ENCODE measurements around the gene C9orf43. TPM values are rescaled to one million over a fixed set of nuclear protein-coding genes. Genes with fewer than 3 reads are reported as not detected.
"Not testable (repeated sequence)": the region's sequence is repeated elsewhere in the genome, so short reads cannot be mapped to it uniquely, and the experiment has no call there.

Gene C9orf43
- total RNA-seq: 0.62 TPM

GRCh38 chr9:113410207-113410864 is at the start of gene C9orf43, which contains the start of gene POLE3:
Gene C9orf43, plus strand, starts transcription at chr9:113410747. Its CDS starts 2,747 bp downstream, at chr9:113413494.
Gene POLE3, minus strand, starts transcription at chr9:113410675. Its CDS starts 382 bp downstream, at chr9:113410293.
- DNase-seq (ENCODE audit: low spot score): peak; percentile 95

DNA sequence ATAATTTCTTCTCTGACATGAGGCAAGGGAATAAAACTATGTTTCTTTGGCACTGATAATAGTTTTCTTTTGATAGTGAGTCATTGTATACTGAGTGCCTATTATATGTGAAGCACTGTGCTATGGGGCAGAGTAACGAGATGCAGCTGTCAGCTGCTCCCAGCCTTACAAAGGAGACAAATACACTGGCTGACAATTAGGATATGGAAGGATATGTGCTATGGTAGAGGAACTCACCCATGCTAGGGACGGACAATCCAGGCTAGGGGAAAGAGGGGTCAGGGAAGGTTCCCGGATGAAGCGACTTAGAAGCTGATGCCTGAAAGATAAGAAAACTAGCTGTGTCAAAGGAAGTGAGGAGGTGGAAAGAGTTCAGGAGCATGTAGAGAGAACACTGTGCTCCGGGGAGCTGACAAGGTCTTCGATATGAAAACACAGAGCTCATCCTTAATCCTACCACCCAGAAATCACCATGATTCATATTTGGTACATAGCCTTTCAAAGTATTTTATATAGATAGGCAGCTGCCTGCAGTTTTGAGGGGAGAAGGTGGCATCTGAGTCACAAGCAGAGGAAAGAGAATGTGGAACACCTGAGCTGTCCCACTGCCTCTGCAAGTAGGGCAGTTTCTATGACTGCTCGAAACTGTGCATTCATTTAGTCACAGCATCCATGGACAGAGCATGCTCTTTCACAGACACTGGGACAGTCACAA is 49.1 kb upstream of the C9orf43 start:
- no peak for DNase-seq (ENCODE audit: low spot score)

- no peak for DNase-seq (ENCODE audit: low spot score)
These were observed 47.2 kb upstream of the C9orf43 start for GRCh38 chr9:113363336-113363735.

DNA sequence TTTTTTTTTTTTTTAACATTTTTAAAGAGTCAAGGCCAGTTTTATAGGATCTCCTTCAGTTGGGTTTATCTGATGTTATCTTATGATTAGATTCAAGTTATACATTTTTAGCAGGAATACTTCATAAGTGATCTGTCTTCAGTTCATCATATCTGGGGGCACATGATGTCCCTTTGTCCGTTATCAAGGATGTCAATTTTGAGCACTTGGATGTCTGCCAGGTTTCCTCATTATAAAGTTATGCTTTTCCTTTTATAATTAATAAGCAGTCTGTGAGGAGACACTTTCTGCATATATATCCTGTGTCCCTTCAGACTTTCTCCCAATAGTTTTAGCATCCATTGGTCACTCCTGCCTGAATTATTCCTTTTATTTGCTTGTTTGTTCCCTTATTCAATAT is 45.6 kb upstream of the C9orf43 start:
- DNase-seq (ENCODE audit: low spot score): no peak

DNA sequence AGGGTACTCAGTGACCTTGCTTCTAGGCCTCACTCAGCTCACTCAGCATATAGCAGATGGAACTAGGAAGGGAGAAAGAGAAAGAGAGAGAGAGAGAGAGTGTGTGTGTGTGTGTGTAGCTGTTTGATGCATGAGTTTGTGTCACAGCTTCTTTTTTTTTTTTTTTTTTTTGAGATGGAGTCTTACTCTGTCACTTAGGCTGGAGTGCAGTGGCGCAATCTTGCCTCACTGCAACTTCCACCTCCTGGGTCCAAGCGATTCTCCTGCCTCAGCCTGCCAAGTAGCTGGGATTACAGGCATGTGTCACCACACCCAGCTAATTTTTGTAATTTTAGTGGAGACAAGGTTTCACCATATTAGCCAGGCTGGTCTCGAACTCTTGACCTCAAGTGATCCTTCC is 44.9 kb upstream of the C9orf43 start:
- DNase-seq (ENCODE audit: low spot score): not testable (repeated sequence)

GRCh38 chr9:113368348-113368981 is 42.1 kb upstream of the C9orf43 start:
- no peak for DNase-seq (ENCODE audit: low spot score)

DNA sequence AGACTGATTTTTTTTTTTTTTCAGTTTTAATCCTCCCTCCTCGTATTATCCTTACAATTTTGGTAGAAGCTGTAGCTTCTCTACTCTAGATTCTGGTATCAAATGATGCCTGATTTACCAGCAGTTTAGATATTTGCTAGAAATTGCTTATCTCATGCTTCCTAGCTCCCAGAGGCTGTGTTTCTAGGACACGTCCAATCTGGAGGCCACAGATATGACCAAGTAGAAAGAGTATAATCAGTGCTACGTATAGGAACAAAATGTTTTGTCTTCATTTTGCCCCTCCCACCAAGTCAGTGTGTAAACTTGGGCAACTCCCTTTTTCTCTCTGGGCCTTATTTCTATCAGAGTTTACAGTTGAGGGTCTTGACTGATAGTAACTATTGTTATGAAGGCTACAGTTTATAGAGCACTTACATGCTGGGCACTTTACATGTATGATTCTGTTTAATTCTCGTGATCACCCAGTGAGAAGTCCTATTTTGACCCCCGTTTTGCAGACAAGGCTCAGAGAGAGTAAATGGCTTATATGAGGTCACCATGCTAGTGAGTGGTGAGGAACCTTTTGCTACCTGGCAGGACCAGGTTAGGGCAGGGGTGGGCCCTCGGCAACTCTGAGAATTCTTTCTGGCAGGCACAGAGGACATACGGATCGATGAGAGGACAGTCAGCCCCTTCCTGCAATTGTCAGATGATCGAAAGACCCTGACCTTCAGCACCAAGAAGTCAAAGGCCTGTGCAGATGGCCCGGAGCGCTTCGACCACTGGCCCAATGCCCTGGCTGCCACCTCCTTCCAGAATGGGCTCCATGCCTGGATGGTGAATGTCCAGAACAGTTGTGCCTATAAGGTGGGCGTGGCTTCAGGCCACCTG is 41.3 kb upstream of the C9orf43 start:
- no peak for DNase-seq (ENCODE audit: low spot score)

GRCh38 chr9:113369855-113370140 is 40.7 kb upstream of the C9orf43 start:
- DNase-seq (ENCODE audit: low spot score): no peak

GRCh38 chr9:113370806-113371325 is 39.7 kb upstream of the C9orf43 start:
- DNase-seq (ENCODE audit: low spot score): no peak

GRCh38 chr9:113372059-113372458 is 38.5 kb upstream of the C9orf43 start:
- no peak for DNase-seq (ENCODE audit: low spot score)

DNA sequence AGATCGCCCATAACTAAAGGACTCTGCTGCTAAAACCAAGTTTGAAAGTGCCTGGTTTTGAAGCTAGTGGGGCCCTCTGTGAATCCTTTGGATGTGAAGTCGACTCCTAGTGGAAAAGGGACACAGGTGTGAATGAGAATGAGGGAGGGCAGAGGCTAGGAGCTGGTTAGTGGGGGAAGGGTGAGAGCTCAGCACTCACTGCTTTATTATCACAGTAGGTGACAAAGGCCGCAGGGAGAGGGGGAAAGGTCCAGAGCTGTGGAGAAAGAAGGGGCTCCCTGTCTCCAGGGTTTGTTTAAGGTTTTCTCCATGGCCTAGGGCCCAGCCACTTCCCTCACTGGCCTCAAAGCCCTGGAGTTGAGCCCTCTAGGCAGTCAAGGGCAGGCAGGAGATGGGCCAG is 37.3 kb upstream of the C9orf43 start:
- no peak for DNase-seq (ENCODE audit: low spot score)

DNA sequence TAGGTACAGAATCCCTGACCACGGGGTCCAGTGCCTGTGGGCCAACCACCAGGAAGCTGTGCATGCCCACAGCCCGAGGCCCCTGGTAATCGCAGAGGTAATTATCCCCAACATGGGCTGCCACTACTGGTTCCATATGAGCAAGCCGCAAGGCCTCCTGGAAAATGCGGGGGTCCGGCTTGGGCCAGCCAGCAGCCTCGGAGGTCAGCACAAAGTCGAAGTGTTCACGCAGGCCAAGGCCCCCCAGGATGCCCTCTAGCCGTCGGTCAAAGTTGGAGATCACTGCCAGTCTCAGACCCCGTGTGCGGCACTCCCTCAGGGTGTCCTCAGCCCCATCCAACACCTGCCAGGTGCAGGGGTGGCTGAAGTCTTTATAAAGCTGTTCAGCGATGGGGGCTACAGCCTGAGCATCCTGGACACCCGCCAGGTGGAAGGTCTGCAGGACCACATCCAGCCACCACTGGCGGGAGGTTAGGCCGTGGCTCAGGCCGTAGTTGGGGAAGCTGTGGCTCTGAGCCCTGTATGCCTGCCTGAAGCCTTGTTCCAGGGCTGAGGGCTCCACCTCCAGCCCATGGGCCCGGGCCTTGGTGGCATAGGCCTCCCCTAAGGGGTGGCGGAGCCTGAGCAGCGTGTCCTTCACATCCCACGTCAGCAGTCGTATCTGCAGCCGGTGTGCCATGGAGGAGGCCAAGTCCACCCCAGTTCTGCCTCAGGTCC is 36.7 kb upstream of the C9orf43 start:
- DNase-seq (ENCODE audit: low spot score): no peak

DNA sequence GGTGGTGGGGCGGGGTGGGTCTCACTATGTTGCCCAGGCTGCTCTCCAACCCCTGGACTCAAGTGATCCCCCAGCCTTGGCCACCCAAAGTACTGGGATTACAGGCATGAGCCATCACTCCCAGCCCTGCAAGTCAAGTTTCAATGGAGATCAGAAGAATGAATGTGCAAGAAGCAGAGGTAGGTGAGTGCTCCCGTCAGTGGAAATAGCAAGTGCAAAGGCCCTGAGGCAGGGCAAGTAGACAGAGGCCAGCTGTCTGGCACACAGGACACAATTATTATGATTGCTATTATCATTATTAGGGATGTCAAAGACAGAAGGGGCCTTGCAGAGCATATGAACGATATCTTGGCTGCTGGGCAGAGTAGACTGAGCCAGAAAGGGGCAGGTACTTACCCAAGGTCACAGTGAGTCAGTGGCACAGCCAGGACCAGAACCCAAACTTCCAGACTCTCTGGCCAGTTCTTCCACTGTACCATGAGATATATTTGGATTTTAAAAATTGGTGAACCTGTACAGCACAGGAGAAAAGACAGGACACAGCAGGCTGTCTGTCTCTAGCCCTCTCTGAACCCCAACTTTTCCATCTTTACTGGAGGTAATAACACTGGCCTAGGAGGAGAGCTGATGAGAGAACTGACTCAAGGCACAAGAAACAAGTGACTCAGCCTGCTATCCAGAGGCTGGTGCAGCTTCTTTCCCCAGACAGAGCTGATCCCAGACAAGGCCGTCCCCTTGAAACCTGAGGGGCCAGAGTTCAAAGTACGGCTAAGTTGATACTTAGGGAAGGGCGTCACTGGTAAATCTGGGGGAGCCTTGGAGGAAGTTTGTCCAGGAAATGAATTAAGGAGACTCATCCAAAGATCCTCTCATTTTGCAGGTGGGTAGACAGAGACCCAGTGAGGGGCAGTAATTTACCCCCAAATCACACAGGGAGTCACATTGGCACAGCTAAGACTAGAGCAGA is 35.2 kb upstream of the C9orf43 start:
- DNase-seq (ENCODE audit: low spot score): no peak

DNA sequence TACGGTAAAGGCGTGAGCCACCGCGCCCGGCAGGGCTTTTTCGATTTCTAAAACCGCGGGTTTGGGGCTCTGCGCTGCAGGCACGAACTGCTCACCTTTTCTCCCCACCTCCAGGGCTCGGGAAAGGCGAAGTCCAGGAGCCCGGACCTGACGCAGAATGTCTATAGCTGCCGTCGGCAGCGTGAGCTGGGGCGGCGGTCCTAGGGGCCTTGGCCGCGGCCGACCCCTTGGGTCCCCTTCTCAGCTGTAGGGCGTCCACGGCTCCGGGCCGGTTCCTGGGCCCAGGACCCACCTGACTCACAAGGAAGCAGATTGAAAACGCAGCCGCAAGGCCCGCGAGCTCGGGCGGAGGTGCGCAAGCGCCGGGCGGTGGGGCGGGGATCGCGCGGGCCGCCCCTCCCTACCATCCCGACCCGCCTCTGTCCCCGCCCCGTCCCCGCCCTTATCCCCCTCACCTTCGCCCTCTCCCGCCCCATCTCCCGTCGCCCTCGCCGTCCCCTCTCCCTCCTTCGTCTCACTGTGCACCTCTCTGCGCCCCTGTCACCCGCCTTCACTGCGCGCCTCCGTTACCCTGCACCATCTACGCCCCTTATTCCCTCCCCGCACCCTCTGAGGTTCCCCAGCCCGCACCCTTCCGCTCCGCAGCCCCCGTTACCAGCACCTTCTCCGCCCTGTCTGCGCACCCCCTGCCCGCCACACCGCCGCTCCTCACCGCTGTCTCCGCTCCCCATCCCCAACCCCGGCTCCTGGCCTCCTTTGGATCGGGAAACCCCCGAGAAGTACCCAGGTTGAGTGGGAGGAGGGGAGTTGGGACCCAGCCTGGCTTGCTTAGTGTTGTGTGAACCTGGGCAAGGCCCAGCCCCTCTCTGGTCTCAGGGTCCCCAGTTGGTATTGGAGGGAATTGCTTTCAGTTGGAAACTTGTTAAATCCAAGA is 33.6 kb upstream of the C9orf43 start, which contains the start of gene HDHD3:
Gene HDHD3 (minus strand): TSS at position 353 of the 934 bp plus-strand sequence. CDS start 2,632 bp downstream, outside the sequence.
- DNase-seq (ENCODE audit: low spot score): peak; percentile 89

DNA sequence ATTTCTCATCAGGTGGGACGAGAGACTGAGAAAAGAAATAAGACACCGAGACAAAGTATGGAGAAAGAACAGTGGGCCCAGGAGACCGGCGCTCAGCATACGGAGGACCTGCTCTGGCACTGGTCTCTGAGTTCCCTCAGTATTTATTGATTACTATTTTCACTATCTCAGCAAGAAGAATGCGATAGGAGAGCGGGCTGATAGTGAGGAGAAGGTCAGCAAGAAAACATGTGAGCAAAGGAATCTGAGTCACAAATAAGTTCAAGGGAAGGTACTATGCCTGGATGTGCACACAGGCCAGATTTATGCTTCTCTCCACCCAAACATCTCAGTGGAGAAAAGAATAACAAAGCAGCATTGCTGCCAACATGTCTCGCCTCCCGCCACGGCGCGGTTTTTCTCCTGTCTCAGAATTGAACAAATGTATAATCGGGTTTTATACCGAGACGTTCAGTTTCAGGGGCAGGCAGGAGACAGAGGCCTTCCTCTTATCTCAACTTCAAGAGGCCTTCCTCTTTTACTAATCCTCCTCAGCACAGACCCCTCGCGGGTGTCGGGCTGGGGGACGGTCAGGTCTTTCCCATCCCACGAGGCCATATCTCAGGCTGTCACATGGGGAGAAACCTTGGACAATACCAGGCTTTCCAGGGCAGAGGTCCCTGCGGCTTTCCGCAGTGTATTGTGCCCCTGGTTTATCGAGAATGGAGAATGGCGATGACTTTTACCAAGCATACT is 31.3 kb upstream of the C9orf43 start:
- DNase-seq (ENCODE audit: low spot score): not testable (repeated sequence)

DNA sequence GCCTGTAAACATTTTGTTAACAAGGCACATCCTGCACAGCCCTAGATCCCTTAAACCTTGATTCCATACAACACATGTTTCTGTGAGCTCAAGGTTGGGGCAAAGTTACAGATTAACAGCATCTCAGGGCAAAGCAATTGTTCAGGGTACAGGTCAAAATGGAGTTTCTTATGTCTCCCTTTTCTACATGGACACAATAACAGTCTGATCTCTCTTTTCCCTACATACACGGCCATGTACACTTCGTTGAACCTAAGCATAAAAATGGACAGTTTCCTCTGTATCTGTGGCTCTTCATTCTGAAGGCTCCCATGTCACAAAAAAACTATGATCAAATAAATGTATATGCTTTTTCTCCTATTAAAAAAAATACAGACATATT is 30.7 kb upstream of the C9orf43 start:
- DNase-seq (ENCODE audit: low spot score): not testable (repeated sequence)

GRCh38 chr9:113380869-113381378 is 29.6 kb upstream of the C9orf43 start:
- DNase-seq (ENCODE audit: low spot score): no peak

GRCh38 chr9:113381441-113381840 is 29.1 kb upstream of the C9orf43 start:
- not testable (repeated sequence) for DNase-seq (ENCODE audit: low spot score)

All from ureter (tissue), 1 donor.